K562 (cell line): ENCODE data around the gene IKZF3. TPM values are rescaled to one million over a fixed set of nuclear protein-coding genes. Genes with fewer than 3 reads are reported as not detected.
A peak's percentile ranks its signal among the peaks of the same experiment; 100 is the strongest.

ENCODE experiments used
- ARHGAP35 ChIP-seq: fragments of 450-650 bp; IDR thresholded peaks from 2 replicates; pipeline ENCODE4 v1.6.1; 2018; ENCODE audit not compliant: partially characterized antibody
- CCNT2 ChIP-seq: IDR thresholded peaks from 2 replicates; pipeline ENCODE4 v1.6.1; 2011; ENCODE audit warnings: borderline replicate concordance, low read depth, mild to moderate bottlenecking, moderate library complexity, mixed read lengths, low read length; ENCODE audit not compliant: insufficient read length; ENCODE audit errors: extremely low read depth
- CREBBP ChIP-seq: IDR thresholded peaks from one replicate; pipeline ENCODE4 v1.6.1; 2012; ENCODE audit warnings: low read depth, mild to moderate bottlenecking, control low read depth, inconsistent platforms, low read length
- ERF ChIP-seq: fragments of 450-650 bp; formaldehyde crosslinking; IDR thresholded peaks from 2 replicates; pipeline ENCODE4 v1.4.0; 2020; ENCODE audit warnings: mild to moderate bottlenecking, mixed read lengths
- HDAC6 ChIP-seq: IDR thresholded peaks from 2 replicates; pipeline ENCODE4 v1.6.1; 2012; ENCODE audit warnings: low read depth, mild to moderate bottlenecking, control low read depth, inconsistent platforms, low read length, moderate library complexity
- HIVEP1 ChIP-seq: fragments of 250-450 bp; sonication (Bioruptor Pico); IDR thresholded peaks from 2 replicates; pipeline ENCODE4 v1.4.0; 2020; ENCODE audit warnings: mild to moderate bottlenecking
- HNRNPK ChIP-seq: fragments of 200-400 bp; formaldehyde crosslinking; IDR thresholded peaks from one replicate; pipeline ENCODE4 v1.6.1; 2018; ENCODE audit warnings: mild to moderate bottlenecking, low read depth, low read length; ENCODE audit not compliant: poor library complexity, severe bottlenecking
- KAT8 ChIP-seq: fragments of 450-650 bp; IDR thresholded peaks from 2 replicates; pipeline ENCODE4 v1.6.1; 2016; ENCODE audit warnings: low read depth, mild to moderate bottlenecking
- MXI1 ChIP-seq: IDR thresholded peaks from 2 replicates; pipeline ENCODE4 v1.6.1; 2011; ENCODE audit warnings: low read depth, mild to moderate bottlenecking, improper control_type of control experiment, low read length
- NFXL1 ChIP-seq: fragments of 450-650 bp; formaldehyde crosslinking; IDR thresholded peaks from 2 replicates; pipeline ENCODE4 v1.4.0; 2021; ENCODE audit warnings: mild to moderate bottlenecking
- POLR3G ChIP-seq: IDR thresholded peaks from 2 replicates; pipeline ENCODE4 v1.6.1; 2011; ENCODE audit not compliant: insufficient read length, insufficient replicate concordance; ENCODE audit errors: extremely low read depth
- SAFB ChIP-seq: fragments of 200-400 bp; formaldehyde crosslinking; IDR thresholded peaks from 2 replicates; pipeline ENCODE4 v1.6.1; 2017; ENCODE audit warnings: low read depth, low read length, borderline replicate concordance
- SIN3A ChIP-seq, 2 experiments: fragments of 150-350 bp in 1 of 2; IDR thresholded peaks; 2 replicates each; pipeline ENCODE4 v1.6.1; 2011 to 2016; ENCODE audit warnings: borderline replicate concordance in 2 of 2, low read depth in 2 of 2, low read length in 2 of 2, mild to moderate bottlenecking in 2 of 2, moderate library complexity in 2 of 2; ENCODE audit not compliant: control insufficient read depth in 1 of 2
- SNRNP70 ChIP-seq: fragments of 200-400 bp; formaldehyde crosslinking; optimal IDR thresholded peaks from 2 replicates; pipeline ENCODE3; 2017; ENCODE audit warnings: low read depth, low read length
- TSC22D4 ChIP-seq: fragments of 450-650 bp; IDR thresholded peaks from 2 replicates; pipeline ENCODE4 v1.6.1; 2016; ENCODE audit warnings: missing genetic modification characterization, missing biosample characterization, control low read depth
- ZBTB9 ChIP-seq: fragments of 450-650 bp; formaldehyde crosslinking; IDR thresholded peaks from 2 replicates; pipeline ENCODE4 v1.4.0; 2020; ENCODE audit warnings: mild to moderate bottlenecking, moderate library complexity
- ZNF175 ChIP-seq: fragments of 200-800 bp; sonication (Bioruptor generic); IDR thresholded peaks from 2 replicates; pipeline ENCODE4 v1.6.1; 2016; ENCODE audit warnings: low read depth, mild to moderate bottlenecking, missing genetic modification characterization, missing compliant biosample characterization
- ZNF41 ChIP-seq: fragments of 250-450 bp; sonication (Bioruptor Pico); conservative IDR thresholded peaks from 2 replicates; pipeline ENCODE4 v1.4.0; 2020; ENCODE audit warnings: mild to moderate bottlenecking
- polyA plus RNA-seq, 8 experiments: library from polyadenylated mRNA; depleted of rRNA in 4 of 8; stranded (reverse) in 5 of 8; unstranded in 3 of 8; fragments of >200 nt; fragmentation: Nextera tagmentation in 2 of 8; fragmentation: Illumina TruSeq in 1 of 8; extraction: Ambion mirVana in 2 of 8; extraction: Trizol in 1 of 8; gene quantifications; 2 replicates each; pipeline versions ENCODE4 v1.2.1 to v1.2.3, GENCODE V29; 2011 to 2014; ENCODE audit warnings: inconsistent platforms in 1 of 8, missing spikeins in 1 of 8
- total RNA-seq, 7 experiments: library from RNA; depleted of rRNA in 6 of 7; stranded (reverse); fragments of >200 nt in 6 of 7; fragmentation: Illumina TruSeq in 2 of 7; extraction: Trizol in 2 of 7; gene quantifications; 2 replicates each; pipeline versions ENCODE4 v1.2.1 to v1.2.3, GENCODE V29; 2011 to 2021; ENCODE audit warnings: low replicate concordance in 1 of 7
- TF ChIP-seq, protein P1 (sequence below): sonication (generic); formaldehyde crosslinking; IDR thresholded peaks from 2 replicates; pipeline ENCODE4 v1.8.0; 2022; ENCODE audit warnings: missing genetic modification reagents, mild to moderate bottlenecking, borderline replicate concordance
- TF ChIP-seq, protein P2 (sequence below): fragments of 200-400 bp; formaldehyde crosslinking; IDR thresholded peaks from 2 replicates; pipeline ENCODE4 v1.6.1; 2017; ENCODE audit warnings: mild to moderate bottlenecking, low read depth, low read length, moderate library complexity
- TF ChIP-seq, protein P3 (sequence below), 2 experiments: fragments of 450-650 bp; conservative IDR thresholded peaks; 2 replicates each; pipeline ENCODE4 v1.6.1; 2017; ENCODE audit warnings: mild to moderate bottlenecking in 2 of 2, moderate library complexity in 2 of 2

Gene IKZF3
- total and polyA plus RNA-seq, 9 of the 15 experiments (the other 6 are each of a cell fraction or from before 2014, with no cell fraction given) = 0.06 to 1.6 (median 0.62) TPM

DNA sequence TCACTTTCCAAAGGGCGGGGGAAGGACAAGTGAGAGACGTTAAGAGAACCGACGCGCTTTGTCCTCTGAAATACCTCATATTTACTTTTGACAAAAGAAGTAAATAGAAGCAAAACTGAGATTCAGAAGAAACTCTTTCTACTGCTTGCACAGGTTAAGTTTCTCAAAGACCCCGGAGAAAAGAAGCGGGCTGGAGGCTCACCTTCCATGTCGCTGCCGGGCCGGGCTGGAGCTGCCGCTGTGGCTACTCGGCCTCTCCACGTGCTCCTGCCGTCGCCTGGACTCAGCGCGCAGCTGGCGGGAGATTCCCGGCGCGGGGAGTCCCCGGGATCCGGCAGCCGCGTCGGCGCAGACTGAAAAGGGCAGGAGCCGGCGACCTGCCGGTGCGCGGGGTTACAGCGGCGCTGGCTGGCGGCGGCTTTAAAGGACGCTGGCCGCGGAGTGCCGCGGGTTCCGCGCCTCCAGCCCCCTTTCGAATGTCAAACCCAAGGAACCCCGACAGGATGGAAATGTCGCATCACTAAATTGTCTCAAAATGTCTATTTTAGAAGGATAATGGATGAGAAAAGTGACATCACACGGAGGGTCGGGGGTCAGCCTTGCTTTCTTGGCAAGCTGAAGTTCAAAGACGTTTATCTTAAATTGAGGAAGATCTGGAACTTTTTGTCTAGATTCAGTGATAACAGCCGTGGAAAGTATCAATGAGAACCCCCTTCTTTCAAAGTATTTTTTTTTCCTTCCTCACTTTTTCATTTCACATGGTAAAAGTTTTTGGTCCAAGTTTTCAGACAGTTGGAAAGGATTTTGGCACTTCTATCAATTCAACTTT lies at the start of gene IKZF3 (continued):
- TF ChIP-seq ERF (CRISPR knock-in tag) (no peak), CCNT2 (no peak), KAT8 (no peak), SIN3A (IDR thresholded peaks at IDR 0.05; ENCODE audit: borderline replicate concordance in 2 of 2, control insufficient read depth in 1 of 2, low read depth in 2 of 2, low read length in 2 of 2) (no peak), HNRNPK (no peak), NFXL1 (CRISPR knock-in tag) (no peak), ZNF175 (CRISPR knock-in tag) (no peak), TSC22D4 (tag) (no peak), ARHGAP35 (no peak), CREBBP (no peak), POLR3G (no peak), SNRNP70 (no peak), ZNF41 (CRISPR knock-in tag) (no peak), SAFB (no peak), HDAC6 (no peak), MXI1 (no peak), ZBTB9 (CRISPR knock-in tag) (no peak), HIVEP1 (CRISPR knock-in tag) (0 out of 2 replicates have a peak, but pooled peaks have one; percentile 72)
- TF ChIP-seq, protein P1, sequence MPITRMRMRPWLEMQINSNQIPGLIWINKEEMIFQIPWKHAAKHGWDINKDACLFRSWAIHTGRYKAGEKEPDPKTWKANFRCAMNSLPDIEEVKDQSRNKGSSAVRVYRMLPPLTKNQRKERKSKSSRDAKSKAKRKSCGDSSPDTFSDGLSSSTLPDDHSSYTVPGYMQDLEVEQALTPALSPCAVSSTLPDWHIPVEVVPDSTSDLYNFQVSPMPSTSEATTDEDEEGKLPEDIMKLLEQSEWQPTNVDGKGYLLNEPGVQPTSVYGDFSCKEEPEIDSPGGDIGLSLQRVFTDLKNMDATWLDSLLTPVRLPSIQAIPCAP (CRISPR knock-in tag) = no peak
- TF ChIP-seq, protein P2, sequence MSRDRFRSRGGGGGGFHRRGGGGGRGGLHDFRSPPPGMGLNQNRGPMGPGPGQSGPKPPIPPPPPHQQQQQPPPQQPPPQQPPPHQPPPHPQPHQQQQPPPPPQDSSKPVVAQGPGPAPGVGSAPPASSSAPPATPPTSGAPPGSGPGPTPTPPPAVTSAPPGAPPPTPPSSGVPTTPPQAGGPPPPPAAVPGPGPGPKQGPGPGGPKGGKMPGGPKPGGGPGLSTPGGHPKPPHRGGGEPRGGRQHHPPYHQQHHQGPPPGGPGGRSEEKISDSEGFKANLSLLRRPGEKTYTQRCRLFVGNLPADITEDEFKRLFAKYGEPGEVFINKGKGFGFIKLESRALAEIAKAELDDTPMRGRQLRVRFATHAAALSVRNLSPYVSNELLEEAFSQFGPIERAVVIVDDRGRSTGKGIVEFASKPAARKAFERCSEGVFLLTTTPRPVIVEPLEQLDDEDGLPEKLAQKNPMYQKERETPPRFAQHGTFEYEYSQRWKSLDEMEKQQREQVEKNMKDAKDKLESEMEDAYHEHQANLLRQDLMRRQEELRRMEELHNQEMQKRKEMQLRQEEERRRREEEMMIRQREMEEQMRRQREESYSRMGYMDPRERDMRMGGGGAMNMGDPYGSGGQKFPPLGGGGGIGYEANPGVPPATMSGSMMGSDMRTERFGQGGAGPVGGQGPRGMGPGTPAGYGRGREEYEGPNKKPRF = no peak
- TF ChIP-seq, protein P3, sequence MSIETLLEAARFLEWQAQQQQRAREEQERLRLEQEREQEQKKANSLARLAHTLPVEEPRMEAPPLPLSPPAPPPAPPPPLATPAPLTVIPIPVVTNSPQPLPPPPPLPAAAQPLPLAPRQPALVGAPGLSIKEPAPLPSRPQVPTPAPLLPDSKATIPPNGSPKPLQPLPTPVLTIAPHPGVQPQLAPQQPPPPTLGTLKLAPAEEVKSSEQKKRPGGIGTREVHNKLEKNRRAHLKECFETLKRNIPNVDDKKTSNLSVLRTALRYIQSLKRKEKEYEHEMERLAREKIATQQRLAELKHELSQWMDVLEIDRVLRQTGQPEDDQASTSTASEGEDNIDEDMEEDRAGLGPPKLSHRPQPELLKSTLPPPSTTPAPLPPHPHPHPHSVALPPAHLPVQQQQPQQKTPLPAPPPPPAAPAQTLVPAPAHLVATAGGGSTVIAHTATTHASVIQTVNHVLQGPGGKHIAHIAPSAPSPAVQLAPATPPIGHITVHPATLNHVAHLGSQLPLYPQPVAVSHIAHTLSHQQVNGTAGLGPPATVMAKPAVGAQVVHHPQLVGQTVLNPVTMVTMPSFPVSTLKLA (conservative IDR thresholded peaks at IDR 0.05) = peak; percentile 56 to 85; a peak in 3 of 4 replicates
